MM.1S (cell line): ENCODE measurements around the gene IL1A.

Source experiments
- DNase-seq: peaks from one replicate; pipeline ENCODE4 v3.0.0-alpha.2; 2015
- H2AFZ ChIP-seq: fragments of 300-600 bp; sonication (generic); 2 replicates; pipeline ENCODE4 v1.6.0; 2016; ENCODE audit warnings: antibody characterized with exemption, low read length
- H3F3A ChIP-seq: fragments of 300-600 bp; sonication (generic); 2 replicates; pipeline ENCODE4 v1.6.1; 2016; ENCODE audit warnings: mild to moderate bottlenecking, antibody characterized with exemption, low read length, moderate library complexity, mixed read lengths; ENCODE audit not compliant: insufficient read depth
- H3K27ac ChIP-seq: fragments of 300-600 bp; sonication (generic); 2 replicates; pipeline ENCODE4 v1.5.1; 2016; ENCODE audit warnings: mild to moderate bottlenecking, low read length
- H3K27me3 ChIP-seq: fragments of 300-600 bp; sonication (generic); replicated peaks from 2 replicates; pipeline ENCODE4 v1.6.0; 2016; ENCODE audit warnings: low read length; ENCODE audit not compliant: insufficient read depth
- H3K36me3 ChIP-seq: fragments of 300-600 bp; sonication (generic); replicated peaks from 2 replicates; pipeline ENCODE4 v1.6.1; 2016; ENCODE audit warnings: mild to moderate bottlenecking, low read length, mixed read lengths; ENCODE audit not compliant: insufficient read depth
- H3K4me1 ChIP-seq: fragments of 300-600 bp; sonication (generic); 2 replicates; pipeline ENCODE4 v1.6.1; 2016; ENCODE audit warnings: low read length, mixed read lengths
- H3K4me2 ChIP-seq: fragments of 300-600 bp; sonication (generic); 2 replicates; pipeline ENCODE4 v1.6.0; 2016; ENCODE audit warnings: low read depth, low read length
- H3K4me3 ChIP-seq: fragments of 300-600 bp; sonication (generic); 2 replicates; pipeline ENCODE4 v1.5.1; 2016; ENCODE audit warnings: low read length, mixed read lengths
- H3K79me2 ChIP-seq: fragments of 300-600 bp; sonication (generic); 2 replicates; pipeline ENCODE4 v1.6.1; 2016; ENCODE audit warnings: mixed run types, low read length, mixed read lengths
- H3K9ac ChIP-seq: fragments of 300-600 bp; sonication (generic); 2 replicates; pipeline ENCODE4 v1.6.1; 2016; ENCODE audit warnings: low read length, mixed read lengths
- H3K9me2 ChIP-seq: fragments of 300-600 bp; sonication (generic); replicated peaks from 2 replicates; pipeline ENCODE4 v1.6.1; 2016; ENCODE audit warnings: mild to moderate bottlenecking, low read length, mixed read lengths; ENCODE audit not compliant: insufficient read depth
- H3K9me3 ChIP-seq: fragments of 300-600 bp; sonication (generic); replicated peaks from 2 replicates; pipeline ENCODE4 v1.6.1; 2016; ENCODE audit warnings: mild to moderate bottlenecking, low read length, mixed read lengths; ENCODE audit not compliant: insufficient read depth
- H4K20me1 ChIP-seq: fragments of 300-600 bp; sonication (generic); 2 replicates; pipeline ENCODE4 v1.6.1; 2016; ENCODE audit warnings: mild to moderate bottlenecking, low read length, moderate library complexity, mixed read lengths; ENCODE audit not compliant: insufficient read depth
- EZH2 ChIP-seq: fragments of 300-600 bp; sonication (generic); optimal IDR thresholded peaks from 2 replicates; pipeline ENCODE3; 2017; ENCODE audit warnings: low read depth, mild to moderate bottlenecking, antibody characterized with exemption, low read length, mixed read lengths
- EZH2phosphoT487 ChIP-seq: fragments of 300-600 bp; sonication (generic); IDR thresholded peaks from 2 replicates; pipeline ENCODE4 v1.6.1; 2018; ENCODE audit warnings: antibody characterized with exemption, low read length
- TF ChIP-seq, protein P1 (sequence below): fragments of 300-600 bp; sonication (generic); IDR thresholded peaks from 2 replicates; pipeline ENCODE4 v1.5.1; 2016; ENCODE audit warnings: antibody characterized with exemption, low read length, mixed read lengths

IL1A gene

DNA sequence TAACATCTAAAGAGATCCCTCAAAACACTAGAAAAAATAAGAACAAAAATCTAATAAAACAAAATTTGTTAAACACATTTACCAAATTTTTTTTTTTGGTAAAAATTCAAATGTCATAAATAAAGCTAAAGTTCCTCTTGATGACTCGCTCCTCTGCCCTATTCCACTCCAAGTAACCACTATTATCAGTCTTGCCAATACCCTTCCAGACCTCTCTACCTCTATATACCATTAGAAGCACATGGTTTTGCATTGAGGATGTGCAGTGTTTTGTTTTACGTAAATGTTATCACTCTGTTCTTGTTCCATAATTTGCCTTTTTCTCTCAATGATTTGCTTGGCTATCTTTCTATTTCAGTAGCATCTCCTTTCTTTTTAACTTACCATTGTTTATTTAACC lies 41.4 kb upstream of the IL1A start:
- TF ChIP-seq EZH2phosphoT487 (no peak), EZH2 (no peak)
- TF ChIP-seq, protein P1, sequence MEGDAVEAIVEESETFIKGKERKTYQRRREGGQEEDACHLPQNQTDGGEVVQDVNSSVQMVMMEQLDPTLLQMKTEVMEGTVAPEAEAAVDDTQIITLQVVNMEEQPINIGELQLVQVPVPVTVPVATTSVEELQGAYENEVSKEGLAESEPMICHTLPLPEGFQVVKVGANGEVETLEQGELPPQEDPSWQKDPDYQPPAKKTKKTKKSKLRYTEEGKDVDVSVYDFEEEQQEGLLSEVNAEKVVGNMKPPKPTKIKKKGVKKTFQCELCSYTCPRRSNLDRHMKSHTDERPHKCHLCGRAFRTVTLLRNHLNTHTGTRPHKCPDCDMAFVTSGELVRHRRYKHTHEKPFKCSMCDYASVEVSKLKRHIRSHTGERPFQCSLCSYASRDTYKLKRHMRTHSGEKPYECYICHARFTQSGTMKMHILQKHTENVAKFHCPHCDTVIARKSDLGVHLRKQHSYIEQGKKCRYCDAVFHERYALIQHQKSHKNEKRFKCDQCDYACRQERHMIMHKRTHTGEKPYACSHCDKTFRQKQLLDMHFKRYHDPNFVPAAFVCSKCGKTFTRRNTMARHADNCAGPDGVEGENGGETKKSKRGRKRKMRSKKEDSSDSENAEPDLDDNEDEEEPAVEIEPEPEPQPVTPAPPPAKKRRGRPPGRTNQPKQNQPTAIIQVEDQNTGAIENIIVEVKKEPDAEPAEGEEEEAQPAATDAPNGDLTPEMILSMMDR = no peak
- H2AFZ ChIP-seq = no peak overlapping the region

DNA sequence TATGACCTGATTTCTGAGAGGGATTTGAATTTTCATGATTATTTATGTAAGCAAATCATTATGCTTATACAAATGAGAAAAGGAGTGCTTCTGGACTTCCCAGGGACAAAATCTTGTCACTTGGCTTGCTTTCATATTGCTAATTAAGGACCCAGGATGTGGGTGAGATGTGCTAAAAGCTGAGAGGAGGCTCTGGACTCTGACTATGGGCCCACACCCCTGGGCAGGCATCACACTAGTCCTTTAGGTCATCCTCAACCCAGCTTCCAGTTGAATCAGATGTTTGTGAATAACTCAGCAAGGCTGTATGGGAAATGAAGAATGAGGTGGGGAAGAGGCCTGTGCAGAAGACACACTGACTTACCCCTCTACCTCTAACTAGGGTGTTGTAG lies 40.4 kb upstream of the IL1A start:
- DNase-seq = no peak
- H2AFZ ChIP-seq = no peak overlapping the region
- H4K20me1 ChIP-seq = no peaks in the 10 kb centered on the region
- no peaks in the 10 kb centered on the region for H3K9me3 ChIP-seq
- H3F3A ChIP-seq = no peaks in the 10 kb centered on the region
- no peak overlapping the region for H3K27ac ChIP-seq
- H3K4me2 ChIP-seq = no peak overlapping the region
- no peak for TF ChIP-seq EZH2phosphoT487
- TF ChIP-seq EZH2 = no peak
- TF ChIP-seq, protein P1 = no peak
- H3K27me3 ChIP-seq = no peaks in the 10 kb centered on the region
- H3K4me3 ChIP-seq = no peak overlapping the region
- H3K9me2 ChIP-seq = no peaks in the 10 kb centered on the region
- H3K79me2 ChIP-seq = no peaks in the 10 kb centered on the region
- H3K4me1 ChIP-seq = no peaks in the 10 kb centered on the region
- no peaks in the 10 kb centered on the region for H3K36me3 ChIP-seq
- H3K9ac ChIP-seq = no peak overlapping the region

More for the DNA sequence above, 41.4 kb upstream of the IL1A start:
- Histone ChIP-seq H3K9me3 (no peaks in the 10 kb centered on the region), H3K4me2 (no peak overlapping the region), H3K4me1 (no peaks in the 10 kb centered on the region), H3K27me3 (no peaks in the 10 kb centered on the region), H3K79me2 (no peaks in the 10 kb centered on the region), H3K4me3 (no peak overlapping the region), H3K27ac (no peak overlapping the region), H3K9ac (no peak overlapping the region), H4K20me1 (no peaks in the 10 kb centered on the region), H3F3A (no peaks in the 10 kb centered on the region), H3K9me2 (no peaks in the 10 kb centered on the region), H3K36me3 (no peaks in the 10 kb centered on the region)
- DNase-seq = no peak

DNA sequence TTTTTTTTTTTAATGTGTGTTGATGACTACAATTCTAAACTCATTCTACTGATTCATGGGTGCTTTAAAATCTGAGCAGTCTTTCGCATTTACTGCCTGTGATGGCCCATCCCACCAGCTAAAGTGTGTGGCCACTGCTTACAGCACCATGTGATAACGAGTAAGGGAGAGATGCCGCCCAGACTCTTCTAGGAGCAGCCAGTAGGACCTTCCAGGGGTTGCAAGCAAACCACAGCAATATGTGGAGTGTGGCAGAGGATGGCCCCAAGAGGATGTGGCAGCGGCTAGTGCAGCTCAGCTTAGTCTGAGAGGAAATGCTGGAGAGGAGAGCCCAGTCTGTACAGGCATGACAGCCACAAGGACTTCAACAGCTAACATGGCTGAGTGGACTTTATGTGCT lies 37.4 kb upstream of the IL1A start:
- Histone ChIP-seq H3K27ac (no peak overlapping the region), H3K9me2 (no peaks in the 10 kb centered on the region), H3K9ac (no peak overlapping the region), H4K20me1 (no peaks in the 10 kb centered on the region), H3K79me2 (no peaks in the 10 kb centered on the region), H3K4me3 (no peak overlapping the region), H3K36me3 (no peaks in the 10 kb centered on the region), H3K9me3 (no peaks in the 10 kb centered on the region), H3K4me1 (no peaks in the 10 kb centered on the region), H3K27me3 (no peaks in the 10 kb centered on the region), H3F3A (no peaks in the 10 kb centered on the region), H2AFZ (no peak overlapping the region), H3K4me2 (no peak overlapping the region)
- TF ChIP-seq EZH2phosphoT487 (no peak), EZH2 (no peak)
- TF ChIP-seq, protein P1 = no peak
- DNase-seq = no peak
